Hepatocyte (in vitro differentiated cells): Measurements from ENCODE around the gene NOP14.

ENCODE experiments used
- CTCF ChIP-seq: fragments of 200-600 bp; sonication (generic); IDR thresholded peaks from 2 replicates; pipeline ENCODE4 v1.5.1; 2016; ENCODE audit warnings: antibody characterized with exemption, mild to moderate bottlenecking; ENCODE audit not compliant: poor library complexity
- EZH2 ChIP-seq: fragments of 200-600 bp; sonication (generic); IDR thresholded peaks from 2 replicates; pipeline ENCODE4 v1.6.1; 2016; ENCODE audit warnings: antibody characterized with exemption, mild to moderate bottlenecking, borderline replicate concordance

- TF ChIP-seq CTCF (no peak), EZH2 (no peak)
Measured at GRCh38 chr4:2915789-2916188, 47.4 kb downstream of the NOP14 start.
